Activated B cell treated with CpG ODN at 0.5 μM for 24 hours (primary cell): ENCODE data around the gene PHACTR4. TPM values are rescaled to one million over a fixed set of nuclear protein-coding genes. Genes with fewer than 3 reads are reported as not detected.

ENCODE experiments used
- ATAC-seq: fragments of 200-7000 bp; cut with Tn5 transposase; one replicate; pipeline ENCODE4 v1.10.0; 2021; ENCODE audit warnings: low read depth, mild to moderate bottlenecking, moderate library complexity
- CTCF ChIA-PET: fragments of 350-600 bp; sonication (Branson Sonifier 250); formaldehyde crosslinking; loops from one replicate; lab custom pipeline; 2021; ENCODE audit warnings: antibody characterized with exemption; lab: Charles Lee
- POLR2A ChIA-PET: fragments of 350-600 bp; sonication (Branson Sonifier 250); formaldehyde crosslinking; loops from one replicate; lab custom pipeline; 2021; ENCODE audit warnings: antibody characterized with exemption; lab: Charles Lee
- DNase-seq: peaks from one replicate; pipeline ENCODE4 v3.0.0; 2022
- H3K27ac Mint-ChIP-seq: one replicate; pipeline ENCODE4 v1.8.0; 2020; ENCODE audit warnings: mixed read lengths
- H3K27me3 Mint-ChIP-seq: one replicate; pipeline ENCODE4 v1.8.0; 2021; ENCODE audit warnings: mixed read lengths
- H3K36me3 Mint-ChIP-seq: one replicate; pipeline ENCODE4 v1.8.0; 2021; ENCODE audit warnings: low read depth, mixed read lengths
- H3K4me1 Mint-ChIP-seq: one replicate; pipeline ENCODE4 v1.8.0; 2021; ENCODE audit warnings: mixed read lengths
- H3K4me3 Mint-ChIP-seq: one replicate; pipeline ENCODE4 v1.8.0; 2020; ENCODE audit warnings: mild to moderate bottlenecking, mixed read lengths
- H3K9me3 Mint-ChIP-seq: one replicate; pipeline ENCODE4 v1.8.0; 2020; ENCODE audit warnings: mixed read lengths
- CTCF ChIP-seq: fragments of 200-600 bp; IDR thresholded peaks from one replicate; pipeline ENCODE4 v1.8.0; 2022; ENCODE audit warnings: antibody characterized with exemption, mild to moderate bottlenecking
- intact Hi-C: fragments of 100-400 bp; cut with micrococcal nuclease; formaldehyde crosslinking; loops from one replicate; pipeline ENCODE4 v1.15.1; 2024
- total RNA-seq: library from RNA; stranded (reverse); gene quantifications from 2 replicates; pipeline ENCODE4 v1.2.3, GENCODE V29; 2022

The PHACTR4 gene
- total RNA-seq, 1 donor from 2014 or later: 31.5 TPM

DNA sequence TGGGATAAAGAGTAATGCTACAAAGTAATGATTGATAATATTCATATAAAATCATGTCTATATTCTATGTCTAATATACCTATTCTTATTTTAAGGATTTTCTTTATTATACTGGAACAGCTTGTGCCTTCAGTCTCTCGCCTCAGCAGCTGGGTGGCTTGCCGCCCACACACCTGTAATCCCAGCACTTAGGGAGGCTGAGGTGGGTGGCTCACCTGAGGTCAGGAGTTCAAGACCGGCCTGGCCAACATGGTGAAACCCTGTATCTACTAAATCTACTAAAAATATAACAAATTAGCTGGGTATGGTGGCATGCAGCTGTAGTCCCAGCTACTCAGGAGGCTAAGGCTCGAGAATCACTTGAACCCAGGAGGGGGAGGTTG lies 175.7 kb downstream of the PHACTR4 start:
- Mint-ChIP-seq H3K27ac (no peak overlapping the region), H3K4me3 (no peak overlapping the region), H3K4me1 (no peaks in the 10 kb centered on the region), H3K9me3 (no peaks in the 10 kb centered on the region), H3K27me3 (no peaks in the 10 kb centered on the region), H3K36me3 (no peaks in the 10 kb centered on the region)
- POLR2A ChIA-PET: interaction anchor here (0.6 to 1.1 kb wide), 5 partner anchors 12 to 103 kb away, joined by 3 to 5 read pairs (median 4); partner anchors contain the start of gene RNU11
- no peak for DNase-seq
- intact Hi-C loops: no loop called here
- ATAC-seq: no peak
- TF ChIP-seq CTCF: no peak
- CTCF ChIA-PET: no interaction called here

DNA sequence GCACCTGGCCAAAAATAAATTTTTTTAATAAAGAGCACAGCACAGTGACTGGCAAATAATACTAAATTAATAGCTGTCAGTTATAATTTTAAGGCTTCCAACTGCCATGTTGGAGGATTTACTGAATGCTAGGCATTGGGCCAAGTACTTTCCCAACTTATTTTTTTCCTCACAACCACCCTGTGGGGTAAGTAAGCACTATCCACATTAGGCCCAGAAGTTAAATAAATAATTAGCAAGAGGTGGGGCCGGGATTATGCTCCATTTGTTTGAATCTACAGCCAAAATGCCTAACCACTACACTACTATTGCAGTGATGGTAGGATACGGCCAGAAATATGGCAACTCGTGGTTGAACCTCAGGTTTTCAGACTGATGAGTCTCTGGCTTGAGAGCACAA lies 178.8 kb downstream of the PHACTR4 start:
- no peaks in the 10 kb centered on the region for H3K27me3 Mint-ChIP-seq
- peaks cover 4% of the 10 kb centered on the region for H3K36me3 Mint-ChIP-seq
- DNase-seq (no peak), ATAC-seq (no peak)
- no peak overlapping the region for H3K27ac Mint-ChIP-seq
- H3K9me3 Mint-ChIP-seq: no peaks in the 10 kb centered on the region
- peaks cover 15% of the 10 kb centered on the region for H3K4me1 Mint-ChIP-seq
- H3K4me3 Mint-ChIP-seq: no peak overlapping the region
- intact Hi-C loops: no loop called here
- no peak for TF ChIP-seq CTCF
- CTCF ChIA-PET: interaction anchor here (0.9 kb wide), 1 partner anchor 189 kb away, joined by 3 read pairs; no protein-coding TSS in a partner anchor
- POLR2A ChIA-PET: interaction anchor here (1.0 kb wide), 1 partner anchor 33 kb away, joined by 3 read pairs; no protein-coding TSS in a partner anchor

Other genes starting within 250 kb of the PHACTR4 start
- 2.2 and 3.6 TPM in 2 replicates for gene PTAFR, start 193.1 kb upstream of the PHACTR4 start, total RNA-seq
- 103 and 104 TPM in 2 replicates for gene DNAJC8, start 136.7 kb upstream of the PHACTR4 start, total RNA-seq
- gene ATP5IF1, start 133.6 kb upstream of the PHACTR4 start, total RNA-seq: 87.0 and 104 TPM in 2 replicates
- 19.5 and 19.8 TPM in 2 replicates for gene SESN2, start 110.2 kb upstream of the PHACTR4 start, total RNA-seq
- gene MED18, start 40.7 kb upstream of the PHACTR4 start, total RNA-seq: 20.3 and 20.7 TPM in 2 replicates
- 45.2 and 47.5 TPM in 2 replicates for gene RCC1, start 136.3 kb downstream of the PHACTR4 start, total RNA-seq
- gene TRNAU1AP, start 183.3 kb downstream of the PHACTR4 start, total RNA-seq: 36.9 and 42.0 TPM in 2 replicates
- 0.20 and 0.29 TPM in 2 replicates for gene RAB42, start 222.5 kb downstream of the PHACTR4 start, total RNA-seq